BJ (cell line): Measurements from ENCODE around the gene TRIM43B. TPM values are rescaled to one million over a fixed set of nuclear protein-coding genes. Genes with fewer than 3 reads are reported as not detected.
"Not testable (repeated sequence)": the region's sequence is repeated elsewhere in the genome, so short reads cannot be mapped to it uniquely, and the experiment has no call there.

Experiments used
- CTCF ChIA-PET: fragments of 350-600 bp; formaldehyde crosslinking; extraction: SDS; loops from one replicate; lab custom pipeline; 2021; ENCODE audit warnings: antibody characterized with exemption, inconsistent platforms; lab: Yijun Ruan, JAX
- POLR2A ChIA-PET: fragments of 300-600 bp; sonication (Branson Sonifier 250); formaldehyde crosslinking; extraction: SDS; loops from one replicate; lab custom pipeline; 2021; ENCODE audit warnings: antibody characterized with exemption; lab: Charles Lee
- DNase-seq: peaks from one replicate; pipeline ENCODE4 v3.0.0-alpha.2; 2011; ENCODE audit warnings: low read depth
- H3K27me3 ChIP-seq: 2 replicates; pipeline ENCODE4 v1.6.0; 2011; ENCODE audit warnings: low read length; ENCODE audit not compliant: control insufficient read depth, insufficient read depth
- H3K36me3 ChIP-seq: 2 replicates; pipeline ENCODE4 v1.5.1; 2011; ENCODE audit warnings: low read length; ENCODE audit not compliant: control insufficient read depth, insufficient read depth
- H3K4me3 ChIP-seq: 2 replicates; pipeline ENCODE4 v1.5.1; 2011; ENCODE audit warnings: low read depth, mild to moderate bottlenecking, control low read depth, low read length
- polyA plus RNA-seq: library from polyadenylated mRNA; depleted of rRNA; stranded (reverse); fragments of >200 nt; gene quantifications from 2 replicates; pipeline ENCODE4 v1.2.3, GENCODE V29; 2011
- TF ChIP-seq, protein P1 (sequence below): IDR thresholded peaks from 2 replicates; pipeline ENCODE4 v1.5.1; 2011; ENCODE audit warnings: low read depth, mild to moderate bottlenecking, control low read depth, inconsistent platforms, low read length, moderate library complexity; ENCODE audit not compliant: insufficient read depth

Gene TRIM43B
- polyA plus RNA-seq, 1 experiment: not detected

- Histone ChIP-seq H3K4me3 (no peak overlapping the region), H3K27me3 (no peaks in the 10 kb centered on the region), H3K36me3 (no peaks in the 10 kb centered on the region)
- CTCF ChIA-PET: no interaction called here
- POLR2A ChIA-PET: no interaction called here
- TF ChIP-seq, protein P1, sequence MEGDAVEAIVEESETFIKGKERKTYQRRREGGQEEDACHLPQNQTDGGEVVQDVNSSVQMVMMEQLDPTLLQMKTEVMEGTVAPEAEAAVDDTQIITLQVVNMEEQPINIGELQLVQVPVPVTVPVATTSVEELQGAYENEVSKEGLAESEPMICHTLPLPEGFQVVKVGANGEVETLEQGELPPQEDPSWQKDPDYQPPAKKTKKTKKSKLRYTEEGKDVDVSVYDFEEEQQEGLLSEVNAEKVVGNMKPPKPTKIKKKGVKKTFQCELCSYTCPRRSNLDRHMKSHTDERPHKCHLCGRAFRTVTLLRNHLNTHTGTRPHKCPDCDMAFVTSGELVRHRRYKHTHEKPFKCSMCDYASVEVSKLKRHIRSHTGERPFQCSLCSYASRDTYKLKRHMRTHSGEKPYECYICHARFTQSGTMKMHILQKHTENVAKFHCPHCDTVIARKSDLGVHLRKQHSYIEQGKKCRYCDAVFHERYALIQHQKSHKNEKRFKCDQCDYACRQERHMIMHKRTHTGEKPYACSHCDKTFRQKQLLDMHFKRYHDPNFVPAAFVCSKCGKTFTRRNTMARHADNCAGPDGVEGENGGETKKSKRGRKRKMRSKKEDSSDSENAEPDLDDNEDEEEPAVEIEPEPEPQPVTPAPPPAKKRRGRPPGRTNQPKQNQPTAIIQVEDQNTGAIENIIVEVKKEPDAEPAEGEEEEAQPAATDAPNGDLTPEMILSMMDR: no peak
- no peak for DNase-seq
Observed at GRCh38 chr2:95505222-95505621, 20.7 kb upstream of the TRIM43B start.

DNA sequence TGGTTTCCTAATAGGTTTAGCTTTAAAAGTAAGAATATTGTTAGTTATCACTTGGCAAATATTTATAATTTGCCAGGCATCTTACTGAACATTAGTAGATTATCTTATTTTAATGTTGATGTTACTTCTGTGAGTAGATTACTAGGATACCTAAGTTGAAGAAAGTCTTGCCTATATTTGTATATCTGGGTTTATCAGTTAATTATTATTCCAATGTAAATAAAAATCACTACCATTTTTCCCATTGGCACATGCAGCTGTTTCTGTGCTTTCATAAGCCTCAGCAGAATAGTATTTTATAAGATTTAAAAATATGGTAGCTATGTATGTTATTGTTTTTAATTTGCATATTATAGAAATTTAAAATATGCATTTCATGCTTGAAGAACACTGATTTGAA, 16.3 kb upstream of the TRIM43B start:
- Histone ChIP-seq H3K36me3 (no peaks in the 10 kb centered on the region), H3K4me3 (no peak overlapping the region), H3K27me3 (no peaks in the 10 kb centered on the region)
- TF ChIP-seq, protein P1: no peak
- DNase-seq: no peak
- CTCF ChIA-PET: no interaction called here
- POLR2A ChIA-PET: no interaction called here

DNA sequence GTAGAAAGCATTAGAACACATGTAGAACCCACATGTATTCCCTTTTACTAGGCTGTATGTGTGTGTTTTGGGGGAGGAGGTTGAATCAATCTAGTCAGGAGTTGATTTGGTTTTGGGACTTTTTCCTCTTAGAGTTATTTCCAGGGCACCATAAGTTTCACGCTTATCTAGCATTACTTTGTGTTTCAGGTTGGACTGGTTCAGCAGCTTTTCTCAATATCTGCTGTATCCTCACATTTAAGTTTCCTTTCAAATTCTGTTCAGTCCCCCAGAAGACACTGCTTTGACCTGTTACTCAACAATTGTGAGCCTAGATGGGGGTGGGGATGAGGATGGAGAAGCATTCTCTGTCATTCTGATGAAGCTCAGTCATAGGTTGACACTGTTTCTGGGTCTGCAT, 7.5 kb upstream of the TRIM43B start:
- not testable (repeated sequence) for DNase-seq

GRCh38 chr2:95475025-95475424, 9.5 kb downstream of the TRIM43B start:
- POLR2A ChIA-PET, DNase-seq, H3K36me3 ChIP-seq, H3K27me3 ChIP-seq, CTCF ChIA-PET, H3K4me3 ChIP-seq: not testable (repeated sequence)

More for the DNA sequence above, 7.5 kb upstream of the TRIM43B start:
- POLR2A ChIA-PET, H3K36me3 ChIP-seq, CTCF ChIA-PET, H3K27me3 ChIP-seq, H3K4me3 ChIP-seq: not testable (repeated sequence)

DNA sequence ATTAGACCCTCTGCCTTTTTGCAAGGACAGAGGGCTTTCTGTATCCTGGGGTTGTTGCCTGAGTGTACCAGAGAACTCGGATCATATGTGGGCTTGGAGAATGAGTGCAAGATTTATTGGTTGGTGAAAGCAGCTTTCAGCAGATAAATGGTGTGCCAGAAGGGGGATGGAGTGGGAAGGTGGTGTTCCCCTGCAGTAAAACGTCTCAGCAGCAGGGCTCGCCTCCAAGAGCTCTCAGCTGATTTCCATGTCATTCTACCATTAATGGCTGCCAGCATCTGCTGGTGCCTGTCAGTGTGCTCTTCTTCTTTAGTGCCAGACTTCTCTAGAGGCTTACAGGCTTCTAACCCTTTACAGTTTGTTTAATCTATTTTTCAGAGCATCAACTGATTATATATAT, 16.6 kb downstream of the TRIM43B start:
- DNase-seq, H3K36me3 ChIP-seq, H3K4me3 ChIP-seq, H3K27me3 ChIP-seq, POLR2A ChIA-PET, CTCF ChIA-PET: not testable (repeated sequence)

DNA sequence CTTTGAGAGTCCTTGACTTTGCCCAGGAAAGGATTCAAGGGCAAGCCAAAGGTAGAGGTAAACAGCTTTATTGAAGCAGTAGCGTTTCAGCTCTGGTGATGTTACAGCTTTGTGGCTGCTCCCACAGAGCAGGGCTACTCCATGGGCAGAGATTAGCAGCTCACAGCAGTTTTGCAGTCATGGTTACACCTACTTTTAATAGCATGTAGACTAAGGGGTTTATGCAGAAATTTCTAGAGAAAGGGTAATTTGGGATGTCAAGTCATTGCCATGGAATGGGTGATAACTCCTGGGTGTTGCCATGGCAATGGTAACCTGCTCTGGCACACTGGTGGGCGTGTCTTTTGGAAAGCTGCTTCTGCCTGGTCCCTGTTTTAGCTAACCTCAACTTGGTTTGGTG, 18.0 kb downstream of the TRIM43B start:
- POLR2A ChIA-PET, H3K27me3 ChIP-seq, H3K36me3 ChIP-seq, DNase-seq, CTCF ChIA-PET, H3K4me3 ChIP-seq: not testable (repeated sequence)

GRCh38 chr2:95463292-95463691, 21.3 kb downstream of the TRIM43B start:
- H3K27me3 ChIP-seq, POLR2A ChIA-PET, H3K4me3 ChIP-seq, CTCF ChIA-PET, H3K36me3 ChIP-seq, DNase-seq: not testable (repeated sequence)

DNA sequence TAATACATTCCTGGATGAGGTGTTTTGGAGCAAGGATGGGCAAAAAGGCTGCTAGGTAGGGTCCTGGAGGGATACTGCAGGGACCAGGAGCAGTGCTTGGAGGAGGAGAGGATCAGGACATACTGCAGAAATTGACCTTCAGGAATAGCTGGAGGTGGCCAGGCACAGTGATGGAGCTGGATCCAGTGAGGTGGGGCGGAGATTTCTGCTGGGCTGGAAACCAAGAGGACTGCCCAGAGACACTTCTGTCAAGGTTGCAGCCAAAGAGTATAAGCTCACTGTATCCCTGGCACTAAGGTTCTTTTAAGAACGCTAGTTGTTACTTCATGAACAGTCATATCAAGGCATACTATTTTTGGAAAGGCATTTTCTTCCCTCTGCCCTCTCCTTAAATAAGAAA, 39.2 kb downstream of the TRIM43B start:
- CTCF ChIA-PET, H3K36me3 ChIP-seq, POLR2A ChIA-PET, H3K27me3 ChIP-seq, H3K4me3 ChIP-seq, DNase-seq: not testable (repeated sequence)

DNA sequence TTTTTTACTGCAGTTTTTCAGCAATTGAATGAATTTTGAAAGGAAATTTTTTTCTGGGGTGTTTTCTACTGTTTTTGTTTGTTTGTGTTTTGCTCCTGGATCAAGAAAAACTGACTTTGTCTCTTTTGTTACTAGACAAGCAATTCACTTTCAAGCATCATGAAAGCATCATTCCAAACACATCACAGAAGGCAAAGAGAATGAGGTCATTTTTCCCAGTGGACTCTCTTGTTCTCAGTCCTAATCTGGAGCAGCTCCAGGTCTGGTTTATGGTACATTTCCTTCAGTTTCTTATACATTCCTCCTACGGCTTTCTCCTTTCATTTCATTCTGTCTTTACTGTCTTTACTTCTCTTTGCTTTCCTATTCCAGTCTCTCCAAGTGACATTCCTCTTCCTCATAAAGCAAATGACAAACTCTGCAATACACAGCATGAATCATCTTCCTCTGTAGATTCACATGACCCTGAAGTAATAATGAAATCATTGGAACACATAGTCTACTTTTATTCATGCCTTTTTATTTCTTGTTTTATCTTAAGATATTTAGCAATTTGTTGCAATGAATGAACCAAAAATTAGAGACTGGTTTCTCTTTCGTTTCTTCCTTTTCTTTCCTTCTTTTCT, 42.0 kb downstream of the TRIM43B start:
- H3K27me3 ChIP-seq, H3K36me3 ChIP-seq, DNase-seq, CTCF ChIA-PET, POLR2A ChIA-PET, H3K4me3 ChIP-seq: not testable (repeated sequence)

DNA sequence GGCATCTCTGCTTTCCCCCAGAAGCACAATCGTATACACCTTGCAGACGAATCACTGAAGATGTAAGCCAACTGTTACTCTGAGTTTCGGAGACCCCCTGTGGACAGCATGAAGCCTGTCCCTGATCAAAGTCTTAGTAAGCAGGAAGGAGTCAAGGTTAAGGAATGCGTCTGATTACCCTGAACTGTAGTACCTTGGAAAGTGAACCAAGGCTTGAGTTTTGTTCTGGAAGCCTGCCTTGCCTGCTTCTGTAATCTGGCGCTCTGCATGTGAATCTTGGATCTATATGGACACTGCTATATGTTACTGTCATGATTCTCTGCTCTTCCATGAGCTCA, 48.7 kb downstream of the TRIM43B start:
- H3K36me3 ChIP-seq, DNase-seq, H3K4me3 ChIP-seq, CTCF ChIA-PET, POLR2A ChIA-PET, H3K27me3 ChIP-seq: not testable (repeated sequence)

DNA sequence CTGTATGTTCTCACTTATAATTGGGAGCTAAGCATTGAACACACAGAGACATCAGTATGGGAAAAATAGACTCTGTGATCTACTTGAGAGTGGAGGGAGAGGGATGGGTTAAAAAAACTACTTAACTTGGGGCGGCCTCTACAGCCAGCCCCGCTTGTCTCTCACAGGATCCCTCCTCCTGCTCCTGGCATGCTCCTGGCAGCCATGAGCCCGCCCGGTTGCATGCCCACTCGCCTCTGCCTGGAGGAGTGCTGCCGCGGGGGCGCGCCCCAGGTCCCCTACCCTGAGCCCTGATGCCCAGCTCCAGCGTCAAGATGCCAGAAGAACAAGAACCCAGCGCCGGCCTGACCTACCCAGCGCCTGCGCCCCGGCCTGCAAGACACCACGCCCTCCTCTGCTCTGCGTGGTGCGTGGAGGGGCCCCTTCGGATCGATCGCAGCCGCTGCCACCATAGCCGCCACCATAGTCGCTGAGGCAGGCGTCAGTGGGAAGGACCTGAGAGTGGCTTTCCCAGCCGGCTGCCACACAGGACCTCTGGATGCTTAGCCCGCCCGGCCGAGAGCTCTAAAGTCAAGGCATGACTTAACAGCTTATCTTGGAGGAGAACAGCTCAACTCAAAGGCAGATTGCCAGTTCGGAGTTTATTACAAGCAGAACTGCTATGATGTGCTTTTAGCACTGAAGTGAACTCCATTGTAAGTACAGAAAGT, 49.2 kb downstream of the TRIM43B start:
- H3K27me3 ChIP-seq, CTCF ChIA-PET, H3K4me3 ChIP-seq, POLR2A ChIA-PET, H3K36me3 ChIP-seq, DNase-seq: not testable (repeated sequence)
